OCI-LY1 (cell line): Measurements from ENCODE around the gene PM20D1.

Experiments
- EZH2 ChIP-seq: fragments of 200-600 bp; sonication (generic), shearing (Covaris generic); IDR thresholded peaks from 2 replicates; pipeline ENCODE4 v1.8.0; 2017; ENCODE audit warnings: borderline replicate concordance, mixed run types, mild to moderate bottlenecking, antibody characterized with exemption, low read length, moderate library complexity, mixed read lengths
- TF ChIP-seq, protein P1 (sequence below): fragments of 200-600 bp; sonication (generic), shearing (Covaris generic); IDR thresholded peaks from 2 replicates; pipeline ENCODE4 v1.5.1; 2017; ENCODE audit warnings: mild to moderate bottlenecking, antibody characterized with exemption, low read length, moderate library complexity, mixed read lengths

DNA sequence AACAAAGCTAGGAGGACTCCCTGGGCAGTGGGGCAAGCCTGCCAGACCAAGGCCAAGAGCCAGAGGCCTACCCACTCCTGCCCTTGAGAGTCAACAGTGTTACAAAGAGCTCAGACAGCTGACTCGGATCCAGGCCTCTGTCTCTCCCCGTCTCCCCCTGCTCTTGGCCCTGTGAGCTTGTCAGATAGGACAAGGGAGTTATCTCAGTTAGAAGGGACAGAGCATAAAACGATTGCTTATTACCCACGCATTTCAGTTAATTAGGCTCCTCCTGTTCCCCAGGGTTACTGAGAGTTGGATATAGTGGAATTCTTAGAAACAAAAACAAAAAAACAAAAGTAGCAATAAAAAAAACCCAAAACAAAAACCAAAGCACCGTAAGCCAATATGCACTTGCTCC lies 38.3 kb downstream of the PM20D1 start:
- TF ChIP-seq, protein P1, sequence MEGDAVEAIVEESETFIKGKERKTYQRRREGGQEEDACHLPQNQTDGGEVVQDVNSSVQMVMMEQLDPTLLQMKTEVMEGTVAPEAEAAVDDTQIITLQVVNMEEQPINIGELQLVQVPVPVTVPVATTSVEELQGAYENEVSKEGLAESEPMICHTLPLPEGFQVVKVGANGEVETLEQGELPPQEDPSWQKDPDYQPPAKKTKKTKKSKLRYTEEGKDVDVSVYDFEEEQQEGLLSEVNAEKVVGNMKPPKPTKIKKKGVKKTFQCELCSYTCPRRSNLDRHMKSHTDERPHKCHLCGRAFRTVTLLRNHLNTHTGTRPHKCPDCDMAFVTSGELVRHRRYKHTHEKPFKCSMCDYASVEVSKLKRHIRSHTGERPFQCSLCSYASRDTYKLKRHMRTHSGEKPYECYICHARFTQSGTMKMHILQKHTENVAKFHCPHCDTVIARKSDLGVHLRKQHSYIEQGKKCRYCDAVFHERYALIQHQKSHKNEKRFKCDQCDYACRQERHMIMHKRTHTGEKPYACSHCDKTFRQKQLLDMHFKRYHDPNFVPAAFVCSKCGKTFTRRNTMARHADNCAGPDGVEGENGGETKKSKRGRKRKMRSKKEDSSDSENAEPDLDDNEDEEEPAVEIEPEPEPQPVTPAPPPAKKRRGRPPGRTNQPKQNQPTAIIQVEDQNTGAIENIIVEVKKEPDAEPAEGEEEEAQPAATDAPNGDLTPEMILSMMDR = no peak
- TF ChIP-seq EZH2 = no peak
